HPDE6-E6E7 (cell line): ENCODE data around the gene CTTNBP2NL.
"Not testable (repeated sequence)": the region's sequence is repeated elsewhere in the genome, so short reads cannot be mapped to it uniquely, and the experiment has no call there.

ENCODE experiments used
- DNase-seq: peaks from one replicate; pipeline ENCODE4 v3.0.0; 2011; ENCODE audit warnings: missing footprints; ENCODE audit errors: extremely low spot score

Gene CTTNBP2NL

GRCh38 chr1:112386024-112386723, 9.8 kb upstream of the CTTNBP2NL start:
- DNase-seq: no peak

GRCh38 chr1:112386731-112387346, 9.2 kb upstream of the CTTNBP2NL start:
- no peak for DNase-seq

- no peak for DNase-seq
Measured at GRCh38 chr1:112387807-112388206, 8.2 kb upstream of the CTTNBP2NL start.

GRCh38 chr1:112388436-112388835, 7.6 kb upstream of the CTTNBP2NL start:
- no peak for DNase-seq

GRCh38 chr1:112389689-112390088, 6.3 kb upstream of the CTTNBP2NL start:
- no peak for DNase-seq

- not testable (repeated sequence) for DNase-seq
Measured at GRCh38 chr1:112390335-112390734, 5.7 kb upstream of the CTTNBP2NL start.

GRCh38 chr1:112390775-112391602, 5.0 kb upstream of the CTTNBP2NL start:
- peak; percentile 82 for DNase-seq

- DNase-seq: no peak
Measured at GRCh38 chr1:112391603-112391940, 4.4 kb upstream of the CTTNBP2NL start.

GRCh38 chr1:112393631-112393974, 2.4 kb upstream of the CTTNBP2NL start:
- no peak for DNase-seq

GRCh38 chr1:112394743-112395062, 1.3 kb upstream of the CTTNBP2NL start:
- no peak for DNase-seq

- no peak for DNase-seq
Measured at GRCh38 chr1:112395256-112395820, 676 bp upstream of the CTTNBP2NL start.

GRCh38 chr1:112396653-112397471, 848 bp downstream of the CTTNBP2NL start:
- DNase-seq: no peak

GRCh38 chr1:112397841-112398240, 1.8 kb downstream of the CTTNBP2NL start:
- no peak for DNase-seq

GRCh38 chr1:112399456-112399855, 3.4 kb downstream of the CTTNBP2NL start:
- no peak for DNase-seq

GRCh38 chr1:112400706-112401105, 4.7 kb downstream of the CTTNBP2NL start:
- DNase-seq: not testable (repeated sequence)

- DNase-seq: no peak
Measured at GRCh38 chr1:112402682-112403643, 6.9 kb downstream of the CTTNBP2NL start.

GRCh38 chr1:112406771-112407170, 10.8 kb downstream of the CTTNBP2NL start:
- no peak for DNase-seq

- DNase-seq: no peak
Measured at GRCh38 chr1:112409414-112409813, 13.4 kb downstream of the CTTNBP2NL start.

- DNase-seq: no peak
Measured at GRCh38 chr1:112410673-112411072, 14.7 kb downstream of the CTTNBP2NL start.

GRCh38 chr1:112417271-112417670, 21.3 kb downstream of the CTTNBP2NL start:
- no peak for DNase-seq
